ENCODE measurements around the gene RELT. TPM values are rescaled to one million over a fixed set of nuclear protein-coding genes. Genes with fewer than 3 reads are reported as not detected.

Gene RELT
- total and polyA plus RNA-seq, 2 donors (not counting 1 experiment from before 2014, with no cell fraction given) = 0.33 to 0.70 TPM

- TF ChIP-seq EZH2 (IDR thresholded peaks at IDR 0.05; ENCODE audit: low read length, missing control alignments) (no peak), CTCF (conservative IDR thresholded peaks at IDR 0.05 in 1 of 2, IDR thresholded peaks at IDR 0.05 in 1 of 2; ENCODE audit: low read depth in 1 of 2, low read length in 2 of 2) (no peak)
- H4K20me1 ChIP-seq (ENCODE audit: control insufficient read depth, extremely low read depth, insufficient read depth, low read length) = no peaks in the 10 kb centered on the region
- H3K27me3 ChIP-seq (ENCODE audit: control insufficient read depth, insufficient read depth, low read length) = no peaks in the 10 kb centered on the region
- peaks cover 3% of the 10 kb centered on the region for H3K36me3 ChIP-seq (ENCODE audit: control insufficient read depth, insufficient read depth, low read length)
- peaks cover 2% of the 10 kb centered on the region for H3K79me2 ChIP-seq (ENCODE audit: control insufficient read depth, insufficient read depth, low read length)
- H3K9me3 ChIP-seq (ENCODE audit: control insufficient read depth, insufficient read depth, low read depth, low read length) = no peaks in the 10 kb centered on the region
- no peak overlapping the region for H3K9ac ChIP-seq (ENCODE audit: insufficient read depth, low read length)
- H3K4me3 ChIP-seq (replicated peaks in 1 of 4; ENCODE audit: control extremely low read depth in 1 of 4, insufficient read depth in 1 of 4, low read depth in 3 of 4, low read length in 4 of 4) = no peak overlapping the region
- DNase-seq (ENCODE audit: low read depth in 2 of 2) = no peak
- no peak overlapping the region for H3K27ac ChIP-seq (ENCODE audit: insufficient read depth, low read length)
- no peak overlapping the region for H3K4me2 ChIP-seq (ENCODE audit: extremely low read depth, insufficient read depth, low read length)
- no peaks in the 10 kb centered on the region for H3K4me1 ChIP-seq (ENCODE audit: control insufficient read depth, extremely low read depth, insufficient read depth, low read length)
- no peak overlapping the region for H2AFZ ChIP-seq (ENCODE audit: low read length)
These were observed 15.5 kb downstream of the RELT start for GRCh38 chr11:73391665-73392064.

DNA sequence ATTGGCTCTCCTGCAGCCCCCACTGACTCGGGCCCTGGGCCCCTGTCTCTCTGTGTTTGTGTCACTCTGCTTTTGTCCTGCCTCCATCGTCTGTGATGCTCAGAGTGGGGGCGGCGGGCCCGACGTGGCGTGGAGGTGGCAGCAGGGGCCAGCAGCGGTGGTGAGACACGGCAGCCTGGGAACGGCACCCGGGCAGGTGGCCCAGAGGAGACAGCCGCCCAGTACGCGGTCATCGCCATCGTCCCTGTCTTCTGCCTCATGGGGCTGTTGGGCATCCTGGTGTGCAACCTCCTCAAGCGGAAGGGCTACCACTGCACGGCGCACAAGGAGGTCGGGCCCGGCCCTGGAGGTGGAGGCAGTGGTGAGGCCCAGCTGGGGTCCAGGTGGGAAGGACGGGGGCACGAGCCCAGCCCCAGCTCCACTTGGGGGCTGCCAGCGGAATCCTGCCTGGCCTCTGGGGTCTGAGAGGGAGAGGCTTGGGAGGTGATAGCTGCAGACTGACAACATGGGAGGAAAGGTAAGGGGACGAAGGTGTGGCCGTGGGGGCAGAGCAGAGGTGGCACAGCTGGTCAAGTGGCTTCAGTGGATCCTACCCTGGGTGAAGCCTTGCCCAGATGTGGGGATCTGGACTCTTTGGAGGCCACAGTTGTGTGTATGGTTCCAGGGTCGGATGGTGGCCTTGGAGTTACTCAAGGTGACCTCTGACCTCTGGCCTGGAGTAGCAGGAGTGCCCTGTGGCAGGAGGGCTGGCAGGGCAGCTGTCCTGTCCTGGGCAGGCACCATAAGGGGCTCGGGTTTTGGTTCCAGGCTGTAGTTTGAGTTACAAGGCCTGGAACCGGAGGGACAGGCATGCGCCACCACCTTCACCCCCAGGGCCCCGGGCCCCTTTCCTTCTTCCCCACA, 16.2 kb downstream of the RELT start:
- H3K27ac ChIP-seq (ENCODE audit: insufficient read depth, low read length) = no peak overlapping the region
- TF ChIP-seq CTCF (conservative IDR thresholded peaks at IDR 0.05 in 1 of 2, IDR thresholded peaks at IDR 0.05 in 1 of 2; ENCODE audit: low read depth in 1 of 2, low read length in 2 of 2) (no peak), EZH2 (IDR thresholded peaks at IDR 0.05; ENCODE audit: low read length, missing control alignments) (no peak)

GRCh38 chr11:73393011-73393380, 16.8 kb downstream of the RELT start:
- Histone ChIP-seq H3K27me3 (ENCODE audit: control insufficient read depth, insufficient read depth, low read length) (no peaks in the 10 kb centered on the region), H2AFZ (ENCODE audit: low read length) (no peak overlapping the region), H3K9me3 (ENCODE audit: control insufficient read depth, insufficient read depth, low read depth, low read length) (no peaks in the 10 kb centered on the region), H3K27ac (ENCODE audit: insufficient read depth, low read length) (no peak overlapping the region), H3K36me3 (ENCODE audit: control insufficient read depth, insufficient read depth, low read length) (peaks cover 3% of the 10 kb centered on the region), H3K4me1 (ENCODE audit: control insufficient read depth, extremely low read depth, insufficient read depth, low read length) (no peaks in the 10 kb centered on the region), H4K20me1 (ENCODE audit: control insufficient read depth, extremely low read depth, insufficient read depth, low read length) (no peaks in the 10 kb centered on the region), H3K4me2 (ENCODE audit: extremely low read depth, insufficient read depth, low read length) (no peak overlapping the region), H3K79me2 (ENCODE audit: control insufficient read depth, insufficient read depth, low read length) (no peaks in the 10 kb centered on the region), H3K4me3 (replicated peaks in 1 of 4; ENCODE audit: control extremely low read depth in 1 of 4, insufficient read depth in 1 of 4, low read depth in 3 of 4, low read length in 4 of 4) (no peak overlapping the region), H3K9ac (ENCODE audit: insufficient read depth, low read length) (no peak overlapping the region)
- no peak for DNase-seq (ENCODE audit: low read depth in 2 of 2)
- TF ChIP-seq EZH2 (IDR thresholded peaks at IDR 0.05; ENCODE audit: low read length, missing control alignments) (no peak), CTCF (conservative IDR thresholded peaks at IDR 0.05 in 1 of 2, IDR thresholded peaks at IDR 0.05 in 1 of 2; ENCODE audit: low read depth in 1 of 2, low read length in 2 of 2) (no peak)

More for the DNA sequence above, 16.2 kb downstream of the RELT start:
- peaks cover 3% of the 10 kb centered on the region for H3K36me3 ChIP-seq (ENCODE audit: control insufficient read depth, insufficient read depth, low read length)
- H3K79me2 ChIP-seq (ENCODE audit: control insufficient read depth, insufficient read depth, low read length) = no peaks in the 10 kb centered on the region
- DNase-seq (ENCODE audit: low read depth in 2 of 2) = no peak
- H3K9me3 ChIP-seq (ENCODE audit: control insufficient read depth, insufficient read depth, low read depth, low read length) = no peaks in the 10 kb centered on the region
- no peaks in the 10 kb centered on the region for H4K20me1 ChIP-seq (ENCODE audit: control insufficient read depth, extremely low read depth, insufficient read depth, low read length)
- H3K9ac ChIP-seq (ENCODE audit: insufficient read depth, low read length) = no peak overlapping the region
- no peaks in the 10 kb centered on the region for H3K4me1 ChIP-seq (ENCODE audit: control insufficient read depth, extremely low read depth, insufficient read depth, low read length)
- H3K27me3 ChIP-seq (ENCODE audit: control insufficient read depth, insufficient read depth, low read length) = no peaks in the 10 kb centered on the region
- no peak overlapping the region for H2AFZ ChIP-seq (ENCODE audit: low read length)
- no peak overlapping the region for H3K4me2 ChIP-seq (ENCODE audit: extremely low read depth, insufficient read depth, low read length)
- H3K4me3 ChIP-seq (replicated peaks in 1 of 4; ENCODE audit: control extremely low read depth in 1 of 4, insufficient read depth in 1 of 4, low read depth in 3 of 4, low read length in 4 of 4) = no peak overlapping the region
